ENCODE results near the gene GZMM.
A peak's percentile ranks its signal among the peaks of the same experiment; 100 is the strongest.

Gene GZMM

GRCh38 chr19:507286-508203 is 36.3 kb upstream of the GZMM start, which contains the start of gene TPGS1:
Gene TPGS1, plus strand, starts transcription at chr19:507497. Its CDS starts 10 bp downstream, at chr19:507507.
- H3K4me2 ChIP-seq (ENCODE audit: low read length), result peak within 1 kb of the TSS; percentile 97
- peaks cover 3% of the 10 kb centered on the region for H3K4me1 ChIP-seq
- no peaks in the 10 kb centered on the region for H3K36me3 ChIP-seq (ENCODE audit: control insufficient read depth, insufficient read depth, low read length)
- H3K27me3 ChIP-seq (ENCODE audit: control insufficient read depth, insufficient read depth, low read length), result no peaks in the 10 kb centered on the region
- peak within 1 kb of the TSS; percentile 97 for H3K4me3 ChIP-seq (ENCODE audit: low read depth, low read length)
- peak within 1 kb of the TSS; percentile 98 for H2AFZ ChIP-seq
- TF ChIP-seq, protein P1, sequence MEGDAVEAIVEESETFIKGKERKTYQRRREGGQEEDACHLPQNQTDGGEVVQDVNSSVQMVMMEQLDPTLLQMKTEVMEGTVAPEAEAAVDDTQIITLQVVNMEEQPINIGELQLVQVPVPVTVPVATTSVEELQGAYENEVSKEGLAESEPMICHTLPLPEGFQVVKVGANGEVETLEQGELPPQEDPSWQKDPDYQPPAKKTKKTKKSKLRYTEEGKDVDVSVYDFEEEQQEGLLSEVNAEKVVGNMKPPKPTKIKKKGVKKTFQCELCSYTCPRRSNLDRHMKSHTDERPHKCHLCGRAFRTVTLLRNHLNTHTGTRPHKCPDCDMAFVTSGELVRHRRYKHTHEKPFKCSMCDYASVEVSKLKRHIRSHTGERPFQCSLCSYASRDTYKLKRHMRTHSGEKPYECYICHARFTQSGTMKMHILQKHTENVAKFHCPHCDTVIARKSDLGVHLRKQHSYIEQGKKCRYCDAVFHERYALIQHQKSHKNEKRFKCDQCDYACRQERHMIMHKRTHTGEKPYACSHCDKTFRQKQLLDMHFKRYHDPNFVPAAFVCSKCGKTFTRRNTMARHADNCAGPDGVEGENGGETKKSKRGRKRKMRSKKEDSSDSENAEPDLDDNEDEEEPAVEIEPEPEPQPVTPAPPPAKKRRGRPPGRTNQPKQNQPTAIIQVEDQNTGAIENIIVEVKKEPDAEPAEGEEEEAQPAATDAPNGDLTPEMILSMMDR (IDR thresholded peaks at IDR 0.05), result no peak
- H3K27ac ChIP-seq, result peak within 1 kb of the TSS; percentile 94
- peak within 1 kb of the TSS; percentile 89 for H3K9ac ChIP-seq
- peaks cover 8% of the 10 kb centered on the region for H3K79me2 ChIP-seq
- no peaks in the 10 kb centered on the region for H3K9me3 ChIP-seq (ENCODE audit: control insufficient read depth, low read length)

- TF ChIP-seq, protein P1 (IDR thresholded peaks at IDR 0.05), result no peak
- peak overlapping the region; percentile 97 for H3K4me2 ChIP-seq (ENCODE audit: low read length)
- no peak overlapping the region for H3K9ac ChIP-seq
- H3K79me2 ChIP-seq, result peaks cover 8% of the 10 kb centered on the region
- H3K4me3 ChIP-seq (ENCODE audit: low read depth, low read length), result peak overlapping the region; percentile 97
- H3K27ac ChIP-seq, result no peak overlapping the region
- H2AFZ ChIP-seq, result peak overlapping the region; percentile 98
- no peaks in the 10 kb centered on the region for H3K27me3 ChIP-seq (ENCODE audit: control insufficient read depth, insufficient read depth, low read length)
- no peaks in the 10 kb centered on the region for H3K36me3 ChIP-seq (ENCODE audit: control insufficient read depth, insufficient read depth, low read length)
- H3K9me3 ChIP-seq (ENCODE audit: control insufficient read depth, low read length), result no peaks in the 10 kb centered on the region
- peaks cover 3% of the 10 kb centered on the region for H3K4me1 ChIP-seq
These were observed 35.4 kb upstream of the GZMM start for GRCh38 chr19:508204-509150.

- Histone ChIP-seq H3K9ac (no peak overlapping the region), H3K4me2 (ENCODE audit: low read length) (peak overlapping the region; percentile 34), H3K27me3 (ENCODE audit: control insufficient read depth, insufficient read depth, low read length) (no peaks in the 10 kb centered on the region), H3K27ac (peak overlapping the region; percentile 39), H3K9me3 (ENCODE audit: control insufficient read depth, low read length) (no peaks in the 10 kb centered on the region), H2AFZ (no peak overlapping the region), H3K36me3 (ENCODE audit: control insufficient read depth, insufficient read depth, low read length) (no peaks in the 10 kb centered on the region), H3K4me1 (peaks cover 3% of the 10 kb centered on the region), H3K79me2 (peaks cover 8% of the 10 kb centered on the region), H3K4me3 (ENCODE audit: low read depth, low read length) (no peak overlapping the region)
- TF ChIP-seq, protein P1 (IDR thresholded peaks at IDR 0.05), result peak; percentile 87
These were observed 33.2 kb upstream of the GZMM start for GRCh38 chr19:510606-511100.

GRCh38 chr19:511101-511851 is 32.6 kb upstream of the GZMM start:
- no peak overlapping the region for H3K4me3 ChIP-seq (ENCODE audit: low read depth, low read length)

More at GRCh38 chr19:511101-511851, 32.6 kb upstream of the GZMM start:
- Histone ChIP-seq H3K4me1 (peaks cover 2% of the 10 kb centered on the region), H3K9me3 (ENCODE audit: control insufficient read depth, low read length) (no peaks in the 10 kb centered on the region), H3K27me3 (ENCODE audit: control insufficient read depth, insufficient read depth, low read length) (no peaks in the 10 kb centered on the region), H3K4me2 (ENCODE audit: low read length) (no peak overlapping the region), H3K9ac (no peak overlapping the region), H2AFZ (no peak overlapping the region), H3K36me3 (ENCODE audit: control insufficient read depth, insufficient read depth, low read length) (no peaks in the 10 kb centered on the region), H3K79me2 (peaks cover 8% of the 10 kb centered on the region), H3K27ac (peak overlapping the region; percentile 39)
- TF ChIP-seq, protein P1 (IDR thresholded peaks at IDR 0.05), result no peak

Measured in parathyroid adenoma (tissue), 2 donors.